ENCODE results near the gene TWIST1. TPM values are rescaled to one million over a fixed set of nuclear protein-coding genes. Genes with fewer than 3 reads are reported as not detected.

Gene TWIST1
- total and polyA plus RNA-seq, 8 donors, result 0.09 to 2.2 (median 0.49) TPM; not detected in 2

DNA sequence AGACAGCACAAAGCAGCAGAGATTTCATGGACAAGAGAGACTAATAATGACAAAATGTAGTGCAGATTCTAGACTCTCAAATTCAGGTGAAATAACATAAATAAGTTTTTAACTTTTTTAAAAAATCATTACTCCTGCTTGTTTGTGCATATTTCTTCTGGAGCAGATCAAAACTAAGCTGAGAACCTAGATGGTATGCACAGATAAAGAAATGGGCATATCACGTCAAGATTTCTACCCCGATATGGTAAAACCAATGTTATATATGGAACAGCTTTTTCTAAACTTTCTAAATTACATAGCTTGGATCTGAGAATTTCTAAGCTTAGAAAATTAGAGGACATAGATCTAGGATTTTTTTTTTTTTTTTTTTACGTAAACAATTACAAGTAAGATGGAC, 18.2 kb downstream of the TWIST1 start:
- Histone ChIP-seq H3K9me3 (no peaks in the 10 kb centered on the region), H3K36me3 (no peaks in the 10 kb centered on the region), H3K4me3 (no peak overlapping the region), H3K27ac (no peak overlapping the region), H3K4me1 (no peaks in the 10 kb centered on the region), H3K27me3 (peaks cover 0 to 30% (median 7%) of the 10 kb centered on the region in 4 donors)
- FAIRE-seq, result no peak
- no peak for DNase-seq
- TF ChIP-seq, protein P1, sequence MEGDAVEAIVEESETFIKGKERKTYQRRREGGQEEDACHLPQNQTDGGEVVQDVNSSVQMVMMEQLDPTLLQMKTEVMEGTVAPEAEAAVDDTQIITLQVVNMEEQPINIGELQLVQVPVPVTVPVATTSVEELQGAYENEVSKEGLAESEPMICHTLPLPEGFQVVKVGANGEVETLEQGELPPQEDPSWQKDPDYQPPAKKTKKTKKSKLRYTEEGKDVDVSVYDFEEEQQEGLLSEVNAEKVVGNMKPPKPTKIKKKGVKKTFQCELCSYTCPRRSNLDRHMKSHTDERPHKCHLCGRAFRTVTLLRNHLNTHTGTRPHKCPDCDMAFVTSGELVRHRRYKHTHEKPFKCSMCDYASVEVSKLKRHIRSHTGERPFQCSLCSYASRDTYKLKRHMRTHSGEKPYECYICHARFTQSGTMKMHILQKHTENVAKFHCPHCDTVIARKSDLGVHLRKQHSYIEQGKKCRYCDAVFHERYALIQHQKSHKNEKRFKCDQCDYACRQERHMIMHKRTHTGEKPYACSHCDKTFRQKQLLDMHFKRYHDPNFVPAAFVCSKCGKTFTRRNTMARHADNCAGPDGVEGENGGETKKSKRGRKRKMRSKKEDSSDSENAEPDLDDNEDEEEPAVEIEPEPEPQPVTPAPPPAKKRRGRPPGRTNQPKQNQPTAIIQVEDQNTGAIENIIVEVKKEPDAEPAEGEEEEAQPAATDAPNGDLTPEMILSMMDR (IDR thresholded peaks at IDR 0.05), result no peak
- WGBS, 2 donors, result 61 to 76% methylated on average over 3 of the region's 3 CpGs
- no peak for ATAC-seq
- intact Hi-C loops (cut with DNase I), result no loop called here

DNA sequence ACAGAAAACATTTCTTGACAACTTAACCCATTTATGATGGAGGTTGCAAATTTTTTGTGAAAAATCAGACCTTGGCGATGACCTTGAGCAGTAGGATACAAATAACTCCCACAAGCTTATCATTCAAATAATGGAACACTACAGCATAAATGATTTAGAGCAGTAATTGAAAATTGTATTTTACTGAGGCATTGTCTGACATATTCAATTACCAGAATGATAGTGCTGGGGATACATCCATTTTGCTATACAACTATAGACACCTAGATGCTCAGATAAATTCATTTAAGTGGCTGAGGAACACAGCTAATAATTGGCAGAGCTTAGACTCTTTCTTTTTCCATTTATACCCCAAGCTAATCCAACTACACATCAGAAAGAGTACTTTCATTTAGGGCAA, 18.9 kb downstream of the TWIST1 start:
- no peak for DNase-seq
- TF ChIP-seq, protein P1 (IDR thresholded peaks at IDR 0.05), result no peak
- no peaks in the 10 kb centered on the region for H3K9me3 ChIP-seq
- no peak overlapping the region for H3K27ac ChIP-seq
- no peak for FAIRE-seq
- H3K27me3 ChIP-seq, result peaks cover 0 to 28% (median 7%) of the 10 kb centered on the region in 4 donors
- intact Hi-C loops (cut with DNase I), result no loop called here
- no peak for ATAC-seq
- no peak overlapping the region for H3K4me3 ChIP-seq
- 47 to 75% methylated on average over 1 of the region's 1 CpG for WGBS, 2 donors
- no peaks in the 10 kb centered on the region for H3K4me1 ChIP-seq
- H3K36me3 ChIP-seq, result no peaks in the 10 kb centered on the region

DNA sequence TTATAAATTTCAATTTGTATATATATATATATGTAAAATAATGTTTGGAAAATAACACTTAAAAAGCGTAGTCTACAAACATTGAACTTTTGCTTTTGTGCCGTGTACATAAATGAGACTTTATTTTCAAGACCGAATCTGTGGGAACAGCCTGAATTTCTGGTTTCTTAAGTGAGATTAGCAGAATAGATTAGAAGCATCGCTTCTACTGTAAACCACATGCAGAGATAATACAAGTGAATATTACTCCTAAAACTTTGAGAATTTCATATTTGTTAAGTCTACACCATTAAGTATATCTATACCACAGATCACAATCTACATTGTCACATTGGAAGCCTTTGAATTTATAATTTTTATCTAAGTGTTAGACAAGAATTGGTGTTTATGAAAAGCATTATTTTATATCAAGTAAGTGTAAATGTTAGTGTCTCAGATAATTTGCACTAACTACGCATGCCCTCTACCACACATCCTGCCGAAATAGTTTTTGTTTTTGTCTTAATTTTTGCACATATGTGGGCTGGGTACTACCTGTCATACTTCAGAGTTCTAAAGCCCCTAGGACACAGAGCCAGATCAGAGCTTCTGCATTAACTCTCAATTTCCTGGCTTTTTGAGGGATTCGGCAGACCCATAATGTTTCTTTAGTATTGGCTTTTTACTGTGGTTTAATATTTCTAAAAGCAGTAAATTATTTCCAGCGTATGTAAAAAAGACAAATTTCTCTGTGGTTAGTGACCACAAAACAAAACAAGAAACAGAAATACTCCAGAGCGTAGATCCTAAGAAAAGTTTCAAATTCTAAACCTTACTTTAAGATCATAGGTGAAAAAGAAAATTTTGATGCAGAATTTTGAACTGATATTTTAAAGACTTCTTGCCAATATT, 20.0 kb downstream of the TWIST1 start:
- Histone ChIP-seq H3K27ac (no peak overlapping the region), H3K4me1 (no peaks in the 10 kb centered on the region), H3K27me3 (peaks cover 0 to 18% (median 3%) of the 10 kb centered on the region in 4 donors), H3K9me3 (no peaks in the 10 kb centered on the region), H3K4me3 (no peak overlapping the region), H3K36me3 (no peaks in the 10 kb centered on the region)
- TF ChIP-seq, protein P1 (IDR thresholded peaks at IDR 0.05), result no peak
- 68 to 82% methylated on average over 9 of the region's 9 CpGs for WGBS, 2 donors
- no peak for DNase-seq
- ATAC-seq, result no peak
- FAIRE-seq, result no peak
- intact Hi-C loops (cut with DNase I), result no loop called here

DNA sequence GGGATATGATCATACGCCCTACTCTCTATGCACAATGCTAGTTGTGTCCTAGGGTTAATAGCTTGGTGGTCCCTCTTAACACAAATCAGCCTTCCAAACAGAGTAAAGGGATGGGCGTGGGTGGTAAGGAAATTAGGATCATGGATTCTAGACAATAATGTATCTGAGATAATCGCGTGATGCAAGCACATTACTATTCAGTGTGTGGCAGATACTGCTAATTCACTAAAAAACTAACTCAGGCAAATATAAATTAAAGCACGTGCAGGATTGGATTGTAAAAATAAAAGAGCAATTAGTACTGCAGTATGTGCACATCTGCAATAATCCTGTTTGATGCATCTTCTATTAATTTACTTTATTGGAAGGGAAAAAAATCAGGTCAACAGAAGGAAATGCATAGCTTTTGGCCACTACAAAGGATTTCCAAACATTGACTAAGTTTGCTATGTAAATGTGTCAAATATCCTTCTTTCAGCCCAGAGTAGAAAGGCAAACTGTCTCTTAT, 22.0 kb downstream of the TWIST1 start:
- Histone ChIP-seq H3K4me3 (no peak overlapping the region), H3K4me1 (no peaks in the 10 kb centered on the region), H3K27ac (no peak overlapping the region), H3K27me3 (peaks cover 0 to 11% (median 0%) of the 10 kb centered on the region in 4 donors), H3K36me3 (no peaks in the 10 kb centered on the region), H3K9me3 (no peaks in the 10 kb centered on the region)
- WGBS, 2 donors, result 51 to 59% methylated on average over 5 of the region's 5 CpGs
- DNase-seq (no peak), ATAC-seq (no peak), FAIRE-seq (no peak)
- intact Hi-C loops (cut with DNase I), result no loop called here
- TF ChIP-seq, protein P1 (IDR thresholded peaks at IDR 0.05), result no peak

Data from pancreas (tissue), 10 donors.